GM12865 (cell line): ENCODE results near the gene ALDOC.

Source experiments
- DNase-seq: peaks from one replicate; pipeline ENCODE4 v3.0.0; 2010; ENCODE audit warnings: low read depth
- H3K4me3 ChIP-seq: 2 replicates; pipeline ENCODE4 v1.5.1; 2011; ENCODE audit warnings: mild to moderate bottlenecking, low read depth, low read length, control low read depth
- TF ChIP-seq, protein P1 (sequence below): IDR thresholded peaks from 2 replicates; pipeline ENCODE4 v1.5.1; 2011; ENCODE audit warnings: low read length, control low read depth, low read depth, inconsistent platforms; ENCODE audit not compliant: insufficient read depth; ENCODE audit errors: missing control alignments

The ALDOC gene

DNA sequence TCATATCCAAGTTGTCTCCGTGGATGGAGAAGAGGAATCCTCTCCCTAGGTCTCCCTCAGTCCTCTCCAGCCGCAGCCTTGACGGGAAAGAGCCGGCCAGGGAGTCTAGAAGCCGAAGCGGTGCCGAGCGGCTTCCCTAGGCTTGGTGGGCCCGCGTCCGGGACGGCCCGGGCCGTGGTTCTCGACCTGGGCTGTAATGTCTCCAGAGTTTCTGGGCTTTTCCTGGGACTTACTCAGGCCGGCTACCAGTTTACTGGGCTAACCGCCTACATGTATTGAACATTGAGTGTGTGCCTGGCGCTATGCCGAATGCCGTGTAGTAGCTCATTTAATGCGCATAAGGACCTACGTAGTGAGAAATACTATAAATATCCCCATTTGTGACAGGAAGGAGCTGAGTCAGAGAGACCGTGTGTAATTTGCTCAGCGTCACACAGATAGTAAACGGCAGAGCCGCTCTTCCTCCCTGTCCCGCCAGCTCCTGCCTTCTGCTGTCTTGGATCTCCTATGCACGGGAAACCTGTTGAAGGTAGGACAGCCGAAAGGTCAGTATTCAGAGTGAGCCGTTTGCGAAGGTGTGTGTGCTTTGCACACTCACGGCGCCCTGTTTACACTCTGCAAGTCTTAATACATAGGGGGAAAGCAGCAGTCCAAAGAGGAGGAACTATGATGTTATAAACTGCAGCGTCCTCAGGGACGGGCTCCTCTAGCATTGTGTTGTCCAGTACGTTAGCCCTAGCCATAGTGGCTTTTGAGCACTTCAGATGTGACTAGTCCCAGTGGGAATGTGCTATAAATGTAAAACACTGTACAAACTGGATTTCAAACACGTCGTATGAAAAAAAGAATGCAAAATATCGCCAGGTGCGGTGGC, 22.9 kb upstream of the ALDOC start:
- TF ChIP-seq, protein P1, sequence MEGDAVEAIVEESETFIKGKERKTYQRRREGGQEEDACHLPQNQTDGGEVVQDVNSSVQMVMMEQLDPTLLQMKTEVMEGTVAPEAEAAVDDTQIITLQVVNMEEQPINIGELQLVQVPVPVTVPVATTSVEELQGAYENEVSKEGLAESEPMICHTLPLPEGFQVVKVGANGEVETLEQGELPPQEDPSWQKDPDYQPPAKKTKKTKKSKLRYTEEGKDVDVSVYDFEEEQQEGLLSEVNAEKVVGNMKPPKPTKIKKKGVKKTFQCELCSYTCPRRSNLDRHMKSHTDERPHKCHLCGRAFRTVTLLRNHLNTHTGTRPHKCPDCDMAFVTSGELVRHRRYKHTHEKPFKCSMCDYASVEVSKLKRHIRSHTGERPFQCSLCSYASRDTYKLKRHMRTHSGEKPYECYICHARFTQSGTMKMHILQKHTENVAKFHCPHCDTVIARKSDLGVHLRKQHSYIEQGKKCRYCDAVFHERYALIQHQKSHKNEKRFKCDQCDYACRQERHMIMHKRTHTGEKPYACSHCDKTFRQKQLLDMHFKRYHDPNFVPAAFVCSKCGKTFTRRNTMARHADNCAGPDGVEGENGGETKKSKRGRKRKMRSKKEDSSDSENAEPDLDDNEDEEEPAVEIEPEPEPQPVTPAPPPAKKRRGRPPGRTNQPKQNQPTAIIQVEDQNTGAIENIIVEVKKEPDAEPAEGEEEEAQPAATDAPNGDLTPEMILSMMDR, result no peak
- H3K4me3 ChIP-seq, result peak overlapping the region; percentile 70
- DNase-seq, result peak; percentile 84

DNA sequence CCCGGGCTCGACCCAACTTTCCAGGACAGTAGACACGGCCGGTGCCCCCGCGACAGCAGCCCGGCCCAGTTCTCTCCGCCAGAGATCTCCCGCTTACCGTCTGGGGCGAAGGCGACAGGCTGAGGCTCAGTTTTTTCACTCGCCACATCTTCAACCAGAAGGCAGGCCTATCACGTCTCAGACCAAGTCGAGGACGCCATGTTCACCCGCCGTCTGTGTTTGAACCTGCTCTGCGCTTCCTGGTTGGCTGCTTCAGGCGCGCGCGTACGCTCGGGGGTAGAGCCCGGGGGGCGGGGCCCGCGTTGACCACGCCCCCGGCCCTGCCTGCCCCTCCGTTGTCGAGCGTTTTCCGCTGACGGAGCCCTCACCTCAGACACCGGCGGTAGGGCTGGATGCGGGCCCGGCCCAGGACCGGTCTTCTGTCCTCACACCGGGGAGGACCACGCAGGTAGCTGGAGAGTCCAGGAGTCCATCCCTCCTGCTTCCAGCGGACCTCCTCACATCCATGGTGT, 22.2 kb upstream of the ALDOC start, which contains the start of gene SPAG5:
SPAG5 (minus strand) TSS at position 227 of the 512 bp plus-strand sequence; CDS start at position 148, 79 bp downstream.
- TF ChIP-seq, protein P1, result no peak
- DNase-seq, result peak; percentile 96
- peak within 1 kb of the TSS; percentile 70 for H3K4me3 ChIP-seq

DNA sequence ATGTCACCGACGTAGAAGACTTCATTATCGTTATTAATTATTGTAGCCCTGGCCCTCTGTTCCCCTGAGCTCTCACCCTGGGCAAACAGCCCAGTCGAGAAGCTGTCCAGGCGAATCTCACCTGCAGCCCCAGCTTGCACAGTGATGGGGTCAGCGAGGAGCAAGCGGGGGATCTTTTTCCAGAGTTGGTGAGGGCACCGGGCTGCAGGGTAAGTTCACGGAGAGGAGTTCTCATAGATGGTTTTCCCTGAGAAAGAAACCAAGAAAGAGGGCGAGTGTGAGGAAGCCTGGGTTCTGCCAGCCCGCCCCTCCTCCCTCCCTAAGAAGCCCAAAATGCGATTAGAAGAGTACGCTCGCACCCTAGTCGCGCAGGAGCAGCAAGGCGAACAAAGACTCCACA, 21.7 kb upstream of the ALDOC start:
- DNase-seq, result no peak

DNA sequence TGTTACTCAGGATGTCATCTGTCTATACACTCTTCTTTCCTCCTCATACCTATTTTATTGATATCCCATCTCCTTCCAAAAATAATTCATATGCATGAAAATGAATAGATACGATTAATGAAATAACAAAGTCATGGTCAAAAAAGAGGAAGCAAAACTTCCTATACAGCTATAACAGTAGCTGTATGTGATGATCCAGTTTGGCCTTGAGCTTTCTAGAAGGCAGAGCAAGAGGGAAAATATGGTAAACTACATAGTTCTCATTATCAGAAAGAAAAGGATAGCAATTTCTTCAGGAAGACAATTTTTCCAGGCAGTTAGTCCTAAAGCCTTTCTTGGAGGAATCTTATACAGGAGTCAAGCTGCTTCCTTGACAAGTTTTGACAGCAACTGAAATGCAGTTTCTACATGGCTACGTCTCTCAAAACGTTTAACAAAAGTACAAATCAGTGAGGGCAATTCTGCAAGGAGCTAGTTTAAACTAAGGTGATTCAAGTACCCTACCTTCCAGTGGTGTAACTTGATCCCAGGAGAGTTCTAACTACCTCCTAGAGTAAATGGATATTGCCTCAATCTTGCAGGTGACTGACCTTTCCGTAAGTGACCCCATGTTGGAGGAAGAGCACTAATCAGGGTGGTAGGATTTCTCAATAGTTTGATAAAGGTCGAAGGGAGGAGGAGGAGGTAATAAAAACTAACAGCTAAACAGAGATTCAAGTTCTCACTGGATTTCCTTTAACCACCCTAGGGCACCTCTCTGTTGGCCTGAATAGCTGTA, 21.1 kb upstream of the ALDOC start:
- TF ChIP-seq, protein P1, result no peak
- H3K4me3 ChIP-seq, result peak overlapping the region; percentile 70
- DNase-seq, result no peak

More for the DNA sequence above, 21.7 kb upstream of the ALDOC start:
- TF ChIP-seq, protein P1, result no peak
- peak overlapping the region; percentile 70 for H3K4me3 ChIP-seq

DNA sequence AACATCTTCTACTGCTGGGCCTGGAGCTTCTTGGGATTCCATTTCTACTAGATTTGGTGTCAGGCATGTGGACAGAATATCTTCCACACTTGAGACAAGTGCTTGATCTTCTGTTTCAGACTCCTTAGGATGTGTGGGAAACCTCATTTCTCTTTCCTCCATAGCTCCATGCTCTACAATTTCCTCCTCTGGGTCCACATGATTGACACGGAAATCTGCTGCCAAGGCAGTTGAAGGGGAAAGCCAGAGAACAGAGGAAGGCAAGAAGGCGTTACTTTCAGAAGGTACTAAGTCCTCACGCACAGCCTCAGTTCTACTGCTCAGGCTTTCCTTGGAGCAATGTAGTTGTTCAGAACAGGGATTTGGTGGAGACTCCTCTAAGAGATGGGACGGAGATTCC, 15.6 kb upstream of the ALDOC start:
- H3K4me3 ChIP-seq, result no peak overlapping the region
- no peak for DNase-seq
- TF ChIP-seq, protein P1, result no peak

DNA sequence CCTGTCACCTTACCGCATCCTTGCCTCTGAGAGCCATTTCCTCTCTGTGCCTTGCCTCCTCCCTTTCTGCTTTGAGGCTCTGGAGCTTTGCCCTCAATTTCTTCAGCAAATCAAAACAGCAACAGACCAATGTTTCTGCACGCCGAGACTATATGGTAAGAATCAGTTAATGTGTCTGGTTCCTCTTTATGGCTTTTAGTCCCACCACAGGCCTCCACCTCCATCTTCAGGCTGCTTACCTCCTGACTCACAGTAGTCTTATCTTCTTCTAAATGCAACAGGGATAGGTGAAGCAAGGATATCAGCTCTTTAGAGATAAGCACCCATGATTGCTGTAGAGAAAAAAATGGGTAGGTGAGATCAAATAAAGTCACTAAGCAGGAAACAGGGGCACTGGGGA, 9.2 kb upstream of the ALDOC start:
- H3K4me3 ChIP-seq, result no peak overlapping the region
- DNase-seq, result no peak
- TF ChIP-seq, protein P1, result no peak
